ENCODE results near the gene ATP8B3. TPM values are rescaled to one million over a fixed set of nuclear protein-coding genes. Genes with fewer than 3 reads are reported as not detected.

ATP8B3 gene
- total and polyA plus RNA-seq, 3 donors from 2014 or later = 33.2 to 84.2 (median 38.0) TPM

GRCh38 chr19:1843116-1843515 is 31.0 kb upstream of the ATP8B3 start:
- peaks cover 68% of the 10 kb centered on the region for H3K4me1 ChIP-seq
- no peak for TF ChIP-seq POLR2A (IDR thresholded peaks at IDR 0.05)
- TF ChIP-seq, protein P1, sequence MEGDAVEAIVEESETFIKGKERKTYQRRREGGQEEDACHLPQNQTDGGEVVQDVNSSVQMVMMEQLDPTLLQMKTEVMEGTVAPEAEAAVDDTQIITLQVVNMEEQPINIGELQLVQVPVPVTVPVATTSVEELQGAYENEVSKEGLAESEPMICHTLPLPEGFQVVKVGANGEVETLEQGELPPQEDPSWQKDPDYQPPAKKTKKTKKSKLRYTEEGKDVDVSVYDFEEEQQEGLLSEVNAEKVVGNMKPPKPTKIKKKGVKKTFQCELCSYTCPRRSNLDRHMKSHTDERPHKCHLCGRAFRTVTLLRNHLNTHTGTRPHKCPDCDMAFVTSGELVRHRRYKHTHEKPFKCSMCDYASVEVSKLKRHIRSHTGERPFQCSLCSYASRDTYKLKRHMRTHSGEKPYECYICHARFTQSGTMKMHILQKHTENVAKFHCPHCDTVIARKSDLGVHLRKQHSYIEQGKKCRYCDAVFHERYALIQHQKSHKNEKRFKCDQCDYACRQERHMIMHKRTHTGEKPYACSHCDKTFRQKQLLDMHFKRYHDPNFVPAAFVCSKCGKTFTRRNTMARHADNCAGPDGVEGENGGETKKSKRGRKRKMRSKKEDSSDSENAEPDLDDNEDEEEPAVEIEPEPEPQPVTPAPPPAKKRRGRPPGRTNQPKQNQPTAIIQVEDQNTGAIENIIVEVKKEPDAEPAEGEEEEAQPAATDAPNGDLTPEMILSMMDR (IDR thresholded peaks at IDR 0.05) = no peak
- no peaks in the 10 kb centered on the region for H3K27me3 ChIP-seq
- intact Hi-C loops (cut with DNase I; ENCODE audit: low total_unique reads) = no loop called here
- no peaks in the 10 kb centered on the region for H3K9me3 ChIP-seq
- 67 to 70% methylated on average over 9 to 19 of the region's 22 CpGs for WGBS, 2 donors
- DNase-seq = no peak
- peak overlapping the region in 1 of 2 donors; percentile 82 for H3K27ac ChIP-seq
- H3K4me3 ChIP-seq = no peak overlapping the region
- H3K36me3 ChIP-seq (ENCODE audit: low read depth, missing control alignments) = no peaks in the 10 kb centered on the region

DNA sequence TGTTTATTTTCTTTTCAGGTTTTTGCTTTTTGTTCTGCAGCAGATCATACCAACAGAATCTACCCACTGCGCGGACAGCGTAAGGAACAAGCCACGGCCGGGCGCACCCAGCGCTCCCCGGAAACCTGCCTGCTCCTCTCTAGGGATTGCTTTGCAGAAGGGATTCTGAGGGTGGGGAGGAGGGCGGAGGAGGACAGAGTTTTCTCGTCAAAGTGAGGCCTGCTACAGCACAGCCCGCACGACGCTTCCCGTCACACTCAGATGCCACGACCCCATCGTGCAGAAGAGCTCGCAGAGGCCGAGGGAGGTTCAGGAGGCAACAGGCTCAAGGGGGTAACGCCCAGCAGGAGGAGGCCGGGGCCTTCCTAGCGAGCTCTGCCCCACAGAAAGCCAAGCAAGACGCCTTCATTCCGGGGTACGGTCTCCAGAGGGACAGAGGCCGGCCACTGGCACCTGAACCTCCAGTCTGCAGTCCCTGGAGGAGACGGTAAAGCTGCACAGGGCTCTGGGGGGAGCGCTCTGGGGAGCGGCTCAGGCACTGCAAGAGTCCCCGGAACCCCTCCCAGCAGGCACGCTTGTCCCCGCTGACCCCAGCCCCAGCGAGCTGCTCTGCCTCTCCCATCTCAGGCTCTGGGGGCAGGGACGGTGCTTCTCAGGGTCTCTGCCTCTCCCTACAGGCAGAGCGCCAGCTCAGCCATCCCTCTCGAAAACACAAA is 29.3 kb upstream of the ATP8B3 start:
- peak overlapping the region in 1 of 2 donors; percentile 21 for H3K4me3 ChIP-seq
- WGBS, 2 donors = 50 to 61% methylated on average over 34 to 35 of the region's 35 CpGs
- peak overlapping the region; percentile 66 to 82 for H3K27ac ChIP-seq
- H3K36me3 ChIP-seq (ENCODE audit: low read depth, missing control alignments) = no peaks in the 10 kb centered on the region
- DNase-seq = no peak
- TF ChIP-seq, protein P1 (IDR thresholded peaks at IDR 0.05) = no peak
- no peak for TF ChIP-seq POLR2A (IDR thresholded peaks at IDR 0.05)
- H3K4me1 ChIP-seq = peaks cover 72% of the 10 kb centered on the region
- intact Hi-C loops (cut with DNase I; ENCODE audit: low total_unique reads) = no loop called here
- no peaks in the 10 kb centered on the region for H3K9me3 ChIP-seq
- H3K27me3 ChIP-seq = no peaks in the 10 kb centered on the region

GRCh38 chr19:1840541-1841115 is 28.6 kb upstream of the ATP8B3 start:
- Histone ChIP-seq H3K36me3 (ENCODE audit: low read depth, missing control alignments) (no peaks in the 10 kb centered on the region), H3K27ac (peak overlapping the region; percentile 66 to 82), H3K4me1 (peaks cover 73% of the 10 kb centered on the region), H3K27me3 (no peaks in the 10 kb centered on the region), H3K4me3 (peak overlapping the region in 1 of 2 donors; percentile 21), H3K9me3 (no peaks in the 10 kb centered on the region)
- TF ChIP-seq POLR2A (IDR thresholded peaks at IDR 0.05) = no peak
- TF ChIP-seq, protein P1 (IDR thresholded peaks at IDR 0.05) = no peak
- 26 to 61% methylated on average over 20 to 22 of the region's 22 CpGs for WGBS, 2 donors
- intact Hi-C loops (cut with DNase I; ENCODE audit: low total_unique reads) = no loop called here
- DNase-seq = peak; percentile 84

DNA sequence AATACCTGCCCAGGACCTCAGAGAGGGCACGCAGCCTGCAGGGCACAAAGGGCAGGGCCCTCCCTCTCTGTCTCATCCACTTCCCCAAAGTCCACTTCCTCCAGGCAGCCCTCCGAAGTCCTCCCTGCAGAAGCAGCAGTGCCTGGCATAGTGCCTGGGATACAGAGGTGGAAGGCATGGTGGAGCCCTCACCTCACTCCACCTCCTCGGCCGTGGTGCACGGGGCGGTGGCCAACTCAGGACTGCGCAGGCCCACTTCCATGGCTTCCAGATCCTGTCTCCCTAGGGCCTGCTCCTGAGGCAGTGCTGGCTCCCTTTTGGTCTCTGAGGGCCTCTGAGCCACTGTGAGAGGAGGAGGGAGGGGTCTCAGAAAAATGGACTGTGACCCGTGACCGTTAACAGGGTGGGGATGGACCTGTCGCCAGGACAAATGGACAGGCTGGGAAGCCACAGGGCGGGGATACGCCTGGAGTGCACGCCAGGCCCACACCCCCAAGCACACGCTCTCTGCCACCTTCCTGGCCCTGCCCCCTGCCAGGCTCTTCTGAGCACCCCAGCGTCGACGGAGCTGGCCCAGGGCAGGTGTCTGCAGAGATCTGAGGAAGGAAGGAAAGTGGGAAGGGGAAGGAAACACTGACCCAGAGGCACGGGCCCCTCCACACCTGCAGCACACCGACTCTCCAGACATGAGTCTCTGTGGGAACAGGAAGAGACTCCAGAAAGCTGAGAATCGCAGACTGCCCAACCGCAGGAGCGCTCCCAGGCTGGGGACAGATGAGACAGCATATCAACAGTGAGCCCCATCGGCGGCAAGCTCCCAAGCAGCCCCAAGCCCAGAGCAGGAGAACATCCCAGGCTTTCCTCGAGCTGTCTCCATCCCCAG is 27.8 kb upstream of the ATP8B3 start:
- intact Hi-C loops (cut with DNase I; ENCODE audit: low total_unique reads) = no loop called here
- no peak for DNase-seq
- Histone ChIP-seq H3K27ac (peak overlapping the region; percentile 66 to 82), H3K9me3 (no peaks in the 10 kb centered on the region), H3K4me1 (peaks cover 73% of the 10 kb centered on the region), H3K27me3 (no peaks in the 10 kb centered on the region), H3K36me3 (ENCODE audit: low read depth, missing control alignments) (no peaks in the 10 kb centered on the region), H3K4me3 (no peak overlapping the region)
- TF ChIP-seq POLR2A (IDR thresholded peaks at IDR 0.05) = no peak
- TF ChIP-seq, protein P1 (IDR thresholded peaks at IDR 0.05) = no peak
- WGBS, 2 donors = 64 to 81% methylated on average over 6 to 25 of the region's 25 CpGs

All from testis (tissue), 3 donors.